Neural cell (in vitro differentiated cells): ENCODE data around the gene YAE1. TPM values are rescaled to one million over a fixed set of nuclear protein-coding genes. Genes with fewer than 3 reads are reported as not detected.

ENCODE experiments used
- H2AFZ ChIP-seq: fragments of 200-600, 300-800 bp; sonication (generic), shearing (Covaris generic); 2 replicates; pipeline ENCODE4 v1.6.0; 2014; ENCODE audit warnings: low read depth, mild to moderate bottlenecking, antibody characterized with exemption, low read length, moderate library complexity
- H3F3A ChIP-seq: fragments of 200-600 bp; shearing (Covaris generic); 2 replicates; pipeline ENCODE4 v1.6.1; 2016; ENCODE audit warnings: mild to moderate bottlenecking, moderate library complexity, mixed read lengths, antibody characterized with exemption, low read length; ENCODE audit not compliant: insufficient read depth, poor library complexity, severe bottlenecking
- H3K27ac ChIP-seq: fragments of 200-600, 300-800 bp; sonication (generic), shearing (Covaris generic); 2 replicates; pipeline ENCODE4 v1.5.1; 2014; ENCODE audit warnings: mild to moderate bottlenecking, low read length, moderate library complexity
- H3K27me3 ChIP-seq: fragments of 300-800, 200-600 bp; sonication (generic), shearing (Covaris generic); 2 replicates; pipeline ENCODE4 v1.6.0; 2014; ENCODE audit warnings: mild to moderate bottlenecking, low read depth, low read length, moderate library complexity; ENCODE audit not compliant: insufficient read depth
- H3K36me3 ChIP-seq: fragments of 300-800, 200-600 bp; sonication (generic), shearing (Covaris generic); 2 replicates; pipeline ENCODE4 v1.5.1; 2014; ENCODE audit warnings: mild to moderate bottlenecking, antibody characterized with exemption, low read length, moderate library complexity; ENCODE audit not compliant: insufficient read depth
- H3K4me2 ChIP-seq: fragments of 300-800, 200-600 bp; sonication (generic), shearing (Covaris generic); 2 replicates; pipeline ENCODE4 v1.6.0; 2014; ENCODE audit warnings: mild to moderate bottlenecking, low read length
- H3K4me3 ChIP-seq: fragments of 300-800, 200-600 bp; sonication (generic), shearing (Covaris generic); 2 replicates; pipeline ENCODE4 v1.5.1; 2014; ENCODE audit warnings: mild to moderate bottlenecking, low read length, moderate library complexity
- H3K79me2 ChIP-seq: fragments of 200-600 bp; shearing (Covaris generic); replicated peaks from 2 replicates; pipeline ENCODE4 v1.6.0; 2014; ENCODE audit warnings: mild to moderate bottlenecking, low read length, moderate library complexity; ENCODE audit not compliant: insufficient read depth
- H3K9ac ChIP-seq: fragments of 300-800, 200-600 bp; sonication (generic), shearing (Covaris generic); 2 replicates; pipeline ENCODE4 v1.6.1; 2016; ENCODE audit warnings: mild to moderate bottlenecking, low read length, mixed read lengths
- H3K9me2 ChIP-seq: fragments of 200-600 bp; shearing (Covaris generic); 2 replicates; pipeline ENCODE4 v1.6.1; 2016; ENCODE audit warnings: mild to moderate bottlenecking, low read length, mixed read lengths; ENCODE audit not compliant: insufficient read depth
- H3K9me3 ChIP-seq: fragments of 200-600, 300-800 bp; sonication (generic), shearing (Covaris generic); 2 replicates; pipeline ENCODE4 v1.6.1; 2016; ENCODE audit warnings: mild to moderate bottlenecking, mixed run types, low read length, moderate library complexity, mixed read lengths
- H4K20me1 ChIP-seq: fragments of 200-600 bp; shearing (Covaris generic); 2 replicates; pipeline ENCODE4 v1.6.1; 2016; ENCODE audit warnings: mild to moderate bottlenecking, mixed run types; ENCODE audit not compliant: insufficient read depth
- CTCF ChIP-seq: fragments of 450-650 bp; IDR thresholded peaks from 2 replicates; pipeline ENCODE4 v1.5.1; 2014; ENCODE audit warnings: antibody characterized with exemption, mild to moderate bottlenecking, moderate library complexity; ENCODE audit not compliant: poor library complexity, severe bottlenecking
- EP300 ChIP-seq: fragments of 450-650 bp; conservative IDR thresholded peaks from 2 replicates; pipeline ENCODE4 v1.6.1; 2014; ENCODE audit warnings: antibody characterized with exemption, mild to moderate bottlenecking, moderate library complexity; ENCODE audit not compliant: poor library complexity, severe bottlenecking
- EZH2 ChIP-seq: fragments of 200-600, 300-800 bp; shearing (Covaris generic), sonication (generic); IDR thresholded peaks from 2 replicates; pipeline ENCODE4 v1.6.1; 2014; ENCODE audit warnings: antibody characterized with exemption, low read length, borderline replicate concordance, mild to moderate bottlenecking; ENCODE audit not compliant: insufficient read depth, poor library complexity, severe bottlenecking
- MXI1 ChIP-seq: fragments of 450-650 bp; conservative IDR thresholded peaks from 2 replicates; pipeline ENCODE4 v1.6.1; 2014; ENCODE audit warnings: antibody characterized with exemption, mild to moderate bottlenecking; ENCODE audit not compliant: poor library complexity, severe bottlenecking
- POLR2AphosphoS5 ChIP-seq: IDR thresholded peaks from 2 replicates; pipeline ENCODE4 v1.6.1; 2012
- RAD21 ChIP-seq: fragments of 450-650 bp; conservative IDR thresholded peaks from 2 replicates; pipeline ENCODE4 v1.6.1; 2014; ENCODE audit warnings: antibody characterized with exemption, mild to moderate bottlenecking, moderate library complexity
- REST ChIP-seq: IDR thresholded peaks from 2 replicates; pipeline ENCODE4 v1.6.1; 2012; ENCODE audit warnings: borderline replicate concordance
- SMC3 ChIP-seq: fragments of 450-650 bp; conservative IDR thresholded peaks from 2 replicates; pipeline ENCODE4 v1.6.1; 2014; ENCODE audit warnings: antibody characterized with exemption, mild to moderate bottlenecking, moderate library complexity; ENCODE audit not compliant: poor library complexity
- TAF1 ChIP-seq: IDR thresholded peaks from 2 replicates; pipeline ENCODE4 v1.6.1; 2012; ENCODE audit warnings: low read depth
- polyA plus RNA-seq: library from polyadenylated mRNA; depleted of rRNA; stranded (reverse); fragments of >200 nt; gene quantifications from 2 replicates; pipeline ENCODE4 v1.2.3, GENCODE V29; 2014

The YAE1 gene
- polyA plus RNA-seq, 1 donor from 2014 or later = 85.2 TPM

GRCh38 chr7:39560408-39560807, 5.8 kb upstream of the YAE1 start:
- TF ChIP-seq REST (no peak), POLR2AphosphoS5 (no peak), RAD21 (no peak), CTCF (no peak), EZH2 (no peak), TAF1 (no peak), EP300 (no peak), MXI1 (no peak), SMC3 (no peak)
- Histone ChIP-seq H3F3A (no peaks in the 10 kb centered on the region), H2AFZ (no peak overlapping the region), H3K9me2 (no peaks in the 10 kb centered on the region), H3K27ac (no peak overlapping the region), H3K36me3 (no peaks in the 10 kb centered on the region), H3K4me2 (no peak overlapping the region), H3K4me3 (no peak overlapping the region), H4K20me1 (no peaks in the 10 kb centered on the region), H3K79me2 (peaks cover 2% of the 10 kb centered on the region), H3K9me3 (no peaks in the 10 kb centered on the region), H3K27me3 (no peaks in the 10 kb centered on the region), H3K9ac (no peak overlapping the region)

GRCh38 chr7:39560997-39561396, 5.2 kb upstream of the YAE1 start:
- Histone ChIP-seq H3K9me3 (no peaks in the 10 kb centered on the region), H3K4me2 (no peak overlapping the region), H3F3A (no peaks in the 10 kb centered on the region), H3K27me3 (no peaks in the 10 kb centered on the region), H3K79me2 (peaks cover 7% of the 10 kb centered on the region), H3K9me2 (no peaks in the 10 kb centered on the region), H4K20me1 (no peaks in the 10 kb centered on the region), H3K27ac (no peak overlapping the region), H2AFZ (no peak overlapping the region), H3K4me3 (no peak overlapping the region), H3K9ac (no peak overlapping the region), H3K36me3 (no peaks in the 10 kb centered on the region)
- TF ChIP-seq MXI1 = no peak
- no peak for TF ChIP-seq REST
- no peak for TF ChIP-seq RAD21
- TF ChIP-seq SMC3 = no peak
- no peak for TF ChIP-seq EP300
- no peak for TF ChIP-seq TAF1
- TF ChIP-seq CTCF = no peak
- no peak for TF ChIP-seq POLR2AphosphoS5
- no peak for TF ChIP-seq EZH2
